Stimulated activated CD4-positive, alpha-beta T cell treated with anti-CD3 and anti-CD28 coated beads, TNF-alpha, amount 100 ng/mL, for 24 hours (primary cell): ENCODE measurements around the gene ASZ1.
"Not testable (repeated sequence)": the region's sequence is repeated elsewhere in the genome, so short reads cannot be mapped to it uniquely, and the experiment has no call there.

Source experiments
- DNase-seq, 3 experiments: peaks; one replicate each; pipeline ENCODE4 v3.0.0-alpha.2; 2020; ENCODE audit warnings: low read depth in 3 of 3

The ASZ1 gene

DNA sequence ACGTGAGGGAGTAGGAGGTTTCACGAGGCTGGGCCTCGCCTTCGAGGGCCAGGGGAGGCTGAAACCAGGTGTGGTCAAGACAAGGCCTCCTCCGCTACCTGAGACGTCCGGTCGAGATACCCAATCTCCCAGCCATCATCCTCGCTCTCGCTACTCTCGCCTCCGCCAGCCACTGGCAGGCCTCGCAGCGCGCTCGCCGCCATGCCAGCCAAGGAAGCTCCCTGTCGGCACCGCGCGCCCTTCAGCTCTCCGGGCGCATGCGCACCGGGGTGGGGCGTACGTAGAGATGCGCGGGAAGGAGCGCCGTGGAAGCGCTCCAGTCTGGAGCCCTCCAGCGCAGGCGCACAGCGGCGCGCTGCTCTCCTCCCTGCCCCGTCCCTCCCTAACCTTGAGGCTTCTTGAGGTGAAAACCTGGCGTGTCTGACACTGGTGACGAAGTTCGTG is at the start of gene ASZ1:
TSS of gene ASZ1 (minus strand) at position 236 of the 444 bp plus-strand sequence. CDS start at position 203, 33 bp downstream.
- no peak for DNase-seq

- DNase-seq, result no peak
These were observed 49.4 kb upstream of the ASZ1 start for GRCh38 chr7:117476557-117477215.

DNA sequence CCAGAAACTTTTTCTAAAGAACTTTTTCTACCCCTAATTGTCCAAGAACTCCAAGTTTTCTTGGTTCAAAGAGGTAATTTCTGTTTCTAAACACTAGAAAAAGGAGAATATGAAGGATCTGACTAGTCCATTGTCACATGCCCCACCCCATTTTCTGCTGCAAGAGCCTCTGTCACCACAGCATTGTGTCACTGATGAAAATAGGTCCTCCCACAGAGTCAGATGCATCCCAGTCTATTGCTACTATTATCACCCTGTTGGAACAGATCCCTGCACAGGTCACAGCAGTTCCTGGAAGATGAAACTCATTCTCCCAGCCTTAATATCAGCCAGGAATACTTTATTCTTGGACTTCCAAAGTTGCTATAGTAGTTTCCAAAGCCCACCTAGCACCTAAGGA is 45.0 kb upstream of the ASZ1 start:
- no peak for DNase-seq

DNA sequence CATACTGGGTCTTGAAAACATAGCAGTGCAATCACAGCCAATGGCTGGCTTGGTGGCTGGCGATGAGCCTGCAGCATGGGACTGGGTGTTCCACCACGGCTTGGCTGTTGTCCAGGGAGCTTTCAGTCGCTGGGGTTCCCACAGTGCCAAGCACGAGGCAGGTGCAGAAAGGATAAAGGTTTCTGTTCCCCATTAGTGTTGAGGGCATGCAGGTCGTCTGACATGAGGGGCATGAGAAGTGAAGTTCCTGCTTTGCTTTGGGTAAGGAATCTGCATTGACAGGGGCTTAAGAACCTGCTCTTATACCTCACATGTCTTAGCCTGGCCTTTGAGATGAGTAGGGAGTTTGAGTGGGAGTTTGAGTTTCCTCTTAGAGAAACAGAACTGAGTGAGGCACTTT is 43.5 kb upstream of the ASZ1 start:
- DNase-seq, result no peak

GRCh38 chr7:117468174-117468573 is 40.9 kb upstream of the ASZ1 start:
- DNase-seq, result no peak

DNA sequence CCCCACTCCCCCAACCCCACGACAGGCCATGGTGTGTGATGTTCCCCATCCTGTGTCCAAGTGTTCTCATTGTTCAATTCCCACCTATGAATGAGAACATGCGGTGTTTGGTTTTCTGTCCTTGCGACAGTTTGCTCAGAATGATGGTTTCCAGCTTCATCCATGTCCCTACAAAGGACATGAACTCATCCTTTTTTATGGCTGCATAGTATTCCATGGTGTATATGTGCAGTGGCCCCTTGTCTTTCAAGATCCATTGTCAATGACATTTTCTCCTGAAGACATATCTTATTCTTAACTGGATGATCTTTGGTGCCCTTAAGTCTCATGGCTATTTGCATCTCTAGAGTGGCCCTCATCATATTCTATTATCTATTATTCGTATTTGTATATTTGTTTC is 33.5 kb upstream of the ASZ1 start:
- not testable (repeated sequence) for DNase-seq

DNA sequence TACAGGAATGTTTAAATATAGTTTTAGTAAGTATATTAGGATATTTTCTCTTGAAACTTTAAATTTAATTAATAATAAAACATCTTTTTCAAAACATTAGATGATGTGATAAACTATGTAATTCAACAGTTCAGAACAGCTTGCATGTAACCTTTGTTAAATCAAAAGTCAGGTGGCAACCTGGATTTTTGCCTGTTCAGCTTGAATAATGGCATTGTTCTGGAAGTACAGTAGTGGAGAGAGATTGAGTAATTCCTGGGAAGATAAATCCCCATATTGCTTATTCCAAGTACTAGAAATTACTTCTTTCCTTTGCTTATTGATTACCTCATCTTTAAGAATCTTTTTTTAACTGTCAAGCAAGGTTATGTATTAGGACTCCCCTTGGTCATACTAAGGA is 32.4 kb upstream of the ASZ1 start:
- DNase-seq, result no peak

DNA sequence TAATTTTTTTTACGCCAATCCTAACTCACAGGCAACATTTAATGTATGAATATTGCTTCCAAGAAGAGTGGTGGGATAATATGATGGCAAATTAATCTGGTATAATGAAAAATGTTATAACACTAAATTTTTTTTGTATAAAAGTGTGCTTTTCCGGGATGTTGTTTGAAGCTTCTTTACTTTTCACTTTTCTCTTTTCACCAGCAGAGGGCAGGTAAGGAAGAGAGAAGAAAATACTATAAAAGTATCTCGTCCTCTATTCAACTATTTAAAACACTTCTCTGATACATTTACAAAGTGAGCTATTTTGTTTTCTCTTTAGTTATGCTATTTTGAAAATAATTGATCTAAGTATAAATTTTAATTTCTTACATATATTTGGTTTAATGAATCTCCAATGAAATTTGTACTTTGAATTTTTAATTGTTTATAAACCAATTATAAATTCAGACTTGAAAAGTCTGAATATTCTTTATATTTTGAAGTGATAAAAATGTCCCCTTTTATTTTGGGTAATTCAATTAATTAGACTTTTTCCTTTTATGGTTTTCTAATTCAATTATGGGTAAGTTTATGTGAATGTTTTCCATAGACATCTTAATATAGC is 31.8 kb upstream of the ASZ1 start:
- DNase-seq, result no peak

- no peak for DNase-seq
These were observed 21.4 kb upstream of the ASZ1 start for GRCh38 chr7:117448655-117449054.

DNA sequence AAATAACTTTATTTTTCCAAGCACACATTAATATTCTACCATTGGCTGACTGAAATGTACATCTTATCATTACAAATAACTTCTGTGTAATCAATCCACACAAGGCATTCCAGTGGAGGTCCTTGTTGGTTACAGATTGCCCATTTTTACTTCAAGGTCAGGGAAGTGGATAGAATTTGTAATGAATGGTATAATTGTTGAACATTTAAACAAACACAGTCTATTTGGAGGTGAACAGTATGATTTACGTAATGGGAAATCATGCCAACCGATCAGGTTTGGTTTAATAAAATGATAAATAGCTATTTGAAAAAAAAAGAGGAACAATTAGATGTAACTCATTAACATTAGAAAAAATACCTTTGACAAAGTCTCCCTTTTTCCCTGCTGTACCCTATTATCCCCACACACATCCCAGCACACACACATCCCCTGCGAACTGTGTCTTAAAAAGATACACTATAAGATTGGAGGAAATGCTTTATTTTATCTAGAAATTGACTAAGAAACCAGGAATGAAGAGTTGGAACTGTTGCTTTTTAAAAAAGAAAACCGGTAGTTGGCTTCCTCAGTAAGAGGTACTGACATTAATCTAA is 19.0 kb upstream of the ASZ1 start:
- no peak for DNase-seq

DNA sequence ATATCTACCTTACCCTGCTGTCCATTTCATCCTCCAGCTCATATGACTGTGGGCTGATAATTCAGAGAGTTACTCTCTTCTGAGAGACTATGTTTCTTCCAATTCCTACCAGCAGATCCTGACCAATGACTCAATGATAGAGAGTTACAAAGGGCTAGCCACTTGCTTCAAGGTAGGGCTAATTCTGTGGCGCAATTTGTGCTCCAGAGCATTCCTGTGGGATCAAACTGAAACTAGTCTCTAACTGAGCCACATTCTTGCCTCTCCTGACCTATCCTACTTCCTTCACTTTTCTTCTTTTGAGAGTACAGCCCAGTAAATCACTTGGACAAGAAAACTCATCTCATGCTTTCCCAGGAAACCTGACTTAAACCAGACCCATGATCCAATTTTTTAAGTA is 17.9 kb upstream of the ASZ1 start:
- no peak for DNase-seq

DNA sequence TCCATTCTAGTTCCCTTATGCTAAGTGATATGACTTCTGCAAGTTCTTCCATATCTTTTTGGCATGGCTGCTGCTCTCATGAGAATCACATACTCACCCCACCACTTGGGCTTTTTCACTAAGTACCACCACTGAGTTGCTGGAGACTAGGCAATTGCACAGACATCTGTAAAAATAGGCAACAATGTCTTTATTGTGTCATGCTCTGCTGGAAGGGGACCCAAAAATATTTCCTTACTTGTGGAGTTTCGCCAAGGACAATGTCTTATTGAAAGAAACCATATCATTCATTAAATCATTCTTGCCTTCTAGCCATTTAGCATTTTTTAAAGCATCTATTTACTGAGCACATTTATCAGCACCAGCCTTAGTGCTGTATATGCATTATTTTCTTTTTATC is 17.4 kb upstream of the ASZ1 start:
- no peak for DNase-seq

- DNase-seq, result no peak
These were observed 8.3 kb upstream of the ASZ1 start for GRCh38 chr7:117435475-117436043.

DNA sequence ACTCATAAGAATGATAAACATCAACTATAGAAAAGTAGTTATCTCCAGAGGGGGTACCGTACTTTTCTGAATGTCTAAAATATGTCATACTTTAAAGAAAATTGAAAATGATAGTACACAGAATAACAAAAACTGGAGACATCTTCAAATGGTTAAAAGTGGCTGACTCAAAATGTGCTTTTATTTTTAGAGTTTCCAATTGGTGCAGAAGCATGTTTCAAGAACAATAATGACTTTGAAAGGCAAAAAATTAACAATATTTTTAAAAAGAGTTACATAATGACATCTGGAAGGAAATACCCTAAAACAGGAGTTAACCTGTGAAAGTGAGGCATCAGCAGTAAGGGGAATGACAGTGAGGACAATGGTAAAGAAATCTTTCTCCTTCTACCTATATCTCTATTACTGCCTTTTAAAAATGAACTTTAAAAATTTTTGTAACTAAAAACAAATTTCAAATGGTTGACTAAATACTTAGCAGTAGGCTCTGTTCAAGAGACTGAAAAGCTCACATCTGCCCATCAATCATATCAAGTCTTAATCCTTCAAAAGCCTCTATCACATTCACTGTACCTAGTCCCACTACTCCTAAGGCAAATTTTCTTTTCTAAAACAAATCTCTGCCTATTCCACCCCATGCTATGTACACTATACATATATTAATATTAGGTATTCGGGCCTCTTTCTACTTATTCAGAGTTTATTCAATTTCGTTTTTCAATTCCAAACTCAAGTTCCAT is 3.0 kb downstream of the ASZ1 start:
- DNase-seq, result no peak

DNA sequence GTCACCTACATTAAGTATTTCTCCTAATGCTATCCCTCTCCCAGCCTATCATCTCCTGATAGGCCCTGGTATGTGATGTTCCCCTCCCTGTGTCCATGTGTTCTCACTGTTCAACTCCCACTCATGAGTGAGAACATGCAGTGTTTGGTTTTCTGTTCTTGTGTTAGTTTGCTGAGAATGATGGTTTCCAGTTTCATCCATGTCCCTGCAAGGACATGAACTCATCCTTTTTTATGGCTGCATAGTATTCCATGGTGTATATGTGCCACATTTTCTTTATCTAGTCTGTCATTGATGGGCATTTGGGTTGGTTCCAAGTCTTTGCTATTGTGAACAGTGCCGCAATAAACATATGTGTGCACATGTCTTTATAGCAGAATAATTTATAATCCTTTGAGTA is 12.7 kb downstream of the ASZ1 start:
- DNase-seq, result not testable (repeated sequence)

GRCh38 chr7:117412946-117413559 is 14.2 kb downstream of the ASZ1 start:
- no peak for DNase-seq

- DNase-seq, result no peak
These were observed 14.9 kb downstream of the ASZ1 start for GRCh38 chr7:117412390-117412789.

GRCh38 chr7:117411539-117411938 is 15.8 kb downstream of the ASZ1 start:
- no peak for DNase-seq

DNA sequence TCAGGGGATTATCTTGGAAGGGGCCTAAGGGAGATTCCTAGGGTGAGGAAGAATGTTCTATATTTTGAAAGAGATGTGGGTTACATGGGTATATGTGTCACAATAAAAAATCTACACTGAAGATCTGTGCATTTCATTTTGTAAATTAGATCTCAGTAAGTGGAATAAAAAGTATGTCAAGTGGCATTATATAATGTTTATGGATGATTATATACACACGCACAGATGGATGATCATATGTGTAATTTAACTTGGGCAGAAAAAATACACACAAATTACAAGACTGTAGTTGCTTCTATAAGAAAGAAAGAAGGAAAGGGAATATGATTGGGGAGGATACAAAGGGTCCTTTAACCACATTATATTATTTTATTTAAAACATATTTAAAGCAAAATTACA is 18.5 kb downstream of the ASZ1 start:
- DNase-seq, result no peak

DNA sequence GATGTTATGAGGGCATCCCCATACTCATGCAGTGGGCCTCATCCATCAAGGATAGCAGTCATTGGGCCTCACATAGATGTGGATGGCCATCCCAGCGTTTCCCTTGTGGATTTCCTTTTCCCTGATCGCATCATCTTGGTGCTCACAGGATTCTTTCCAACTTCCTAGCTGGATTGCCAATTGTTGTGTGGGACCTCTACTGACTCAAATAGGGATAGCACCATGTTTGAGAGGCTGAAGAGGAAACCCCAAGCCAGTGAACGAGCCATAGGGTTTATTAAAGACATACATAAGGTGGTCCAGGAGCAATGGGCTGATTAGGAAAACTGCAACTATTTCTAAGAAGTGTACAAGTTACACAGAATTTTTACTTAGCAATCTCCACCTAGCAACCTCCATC is 21.8 kb downstream of the ASZ1 start:
- DNase-seq, result no peak

DNA sequence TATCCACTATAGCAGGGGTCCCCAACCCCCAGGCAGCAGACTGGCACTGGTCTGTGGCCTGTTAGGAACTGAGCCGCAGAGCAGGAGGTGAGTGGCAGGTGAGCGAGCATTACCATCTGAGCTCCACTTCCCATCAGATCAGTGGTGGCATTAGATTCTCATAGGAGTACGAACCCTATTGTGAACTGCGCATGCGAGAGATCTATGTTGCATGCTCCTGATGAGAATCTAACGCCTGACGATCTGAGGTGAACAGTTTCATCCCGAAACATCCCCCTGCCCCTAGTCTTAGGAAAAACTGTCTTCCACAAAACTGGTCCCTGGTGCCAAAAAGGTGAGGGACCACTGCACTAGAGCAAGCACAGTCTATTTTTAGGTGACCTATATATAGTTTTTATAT is 23.6 kb downstream of the ASZ1 start:
- no peak for DNase-seq

DNA sequence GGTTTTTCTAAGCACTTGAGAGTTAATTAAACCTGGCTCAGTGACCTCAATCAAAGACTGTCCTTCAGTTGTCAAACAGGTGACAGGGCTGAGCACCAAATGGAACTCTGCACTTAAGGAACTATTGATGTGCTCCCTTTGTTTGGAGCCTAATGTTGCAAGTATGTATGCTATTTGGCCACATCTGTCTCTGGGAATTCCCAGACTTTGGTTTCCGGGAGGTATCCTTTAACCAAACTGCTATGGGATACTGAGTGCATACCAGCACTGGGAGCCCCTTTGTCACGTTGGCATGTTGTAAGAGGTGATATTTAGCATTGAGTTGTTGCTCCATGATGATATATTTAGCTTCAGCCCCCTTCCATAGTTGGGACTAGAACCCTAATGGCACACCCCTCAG is 25.2 kb downstream of the ASZ1 start:
- no peak for DNase-seq
